ENCODE results near the gene XYLT1.
"Not testable (repeated sequence)": the region's sequence is repeated elsewhere in the genome, so short reads cannot be mapped to it uniquely, and the experiment has no call there.

The XYLT1 gene

GRCh38 chr16:17426451-17426850, 44.3 kb downstream of the XYLT1 start:
- DNase-seq = no peak

- DNase-seq = no peak
These were observed 46.0 kb downstream of the XYLT1 start for GRCh38 chr16:17424771-17425170.

GRCh38 chr16:17423221-17423620, 47.5 kb downstream of the XYLT1 start:
- no peak for DNase-seq

- no peak for DNase-seq
These were observed 49.9 kb downstream of the XYLT1 start for GRCh38 chr16:17420816-17421215.

GRCh38 chr16:17419266-17419665, 51.5 kb downstream of the XYLT1 start:
- DNase-seq = no peak

GRCh38 chr16:17417740-17418139, 53.0 kb downstream of the XYLT1 start:
- no peak for DNase-seq

GRCh38 chr16:17416461-17417311, 54.1 kb downstream of the XYLT1 start:
- peak; percentile 21 for DNase-seq

GRCh38 chr16:17414916-17415315, 55.8 kb downstream of the XYLT1 start:
- DNase-seq = no peak

GRCh38 chr16:17414421-17414820, 56.3 kb downstream of the XYLT1 start:
- DNase-seq = no peak

- no peak for DNase-seq
These were observed 57.3 kb downstream of the XYLT1 start for GRCh38 chr16:17413508-17413907.

- no peak for DNase-seq
These were observed 58.0 kb downstream of the XYLT1 start for GRCh38 chr16:17412791-17413190.

- no peak for DNase-seq
These were observed 58.5 kb downstream of the XYLT1 start for GRCh38 chr16:17412221-17412620.

GRCh38 chr16:17411263-17411662, 59.5 kb downstream of the XYLT1 start:
- no peak for DNase-seq

GRCh38 chr16:17410316-17410715, 60.4 kb downstream of the XYLT1 start:
- DNase-seq = not testable (repeated sequence)

GRCh38 chr16:17409894-17410293, 60.9 kb downstream of the XYLT1 start:
- DNase-seq = no peak

GRCh38 chr16:17408955-17409441, 61.8 kb downstream of the XYLT1 start:
- DNase-seq = no peak

- no peak for DNase-seq
These were observed 62.5 kb downstream of the XYLT1 start for GRCh38 chr16:17408296-17408695.

- DNase-seq = no peak
These were observed 63.4 kb downstream of the XYLT1 start for GRCh38 chr16:17407321-17407720.

GRCh38 chr16:17404941-17405689, 65.6 kb downstream of the XYLT1 start:
- DNase-seq = no peak

- no peak for DNase-seq
These were observed 66.8 kb downstream of the XYLT1 start for GRCh38 chr16:17403859-17404545.

- no peak for DNase-seq
These were observed 67.5 kb downstream of the XYLT1 start for GRCh38 chr16:17403156-17403809.

GRCh38 chr16:17397499-17397891, 73.3 kb downstream of the XYLT1 start:
- no peak for DNase-seq

All from activated CD4-positive, alpha-beta T cell treated with anti-CD3 and anti-CD28 coated beads for 1 hour (primary cell).